Mononuclear cell (primary cell): ENCODE measurements around the gene PPP1R14C. TPM values are rescaled to one million over a fixed set of nuclear protein-coding genes. Genes with fewer than 3 reads are reported as not detected.
"Not testable (repeated sequence)": the region's sequence is repeated elsewhere in the genome, so short reads cannot be mapped to it uniquely, and the experiment has no call there.

Experiments
- H3K27me3 ChIP-seq: 2 replicates; pipeline ENCODE4 v1.6.0; 2011; ENCODE audit warnings: low read length, control low read depth; ENCODE audit not compliant: insufficient read depth
- H3K4me1 ChIP-seq: 2 replicates; pipeline ENCODE4 v1.5.1; 2011; ENCODE audit warnings: mild to moderate bottlenecking, low read length, control low read depth; ENCODE audit not compliant: insufficient read depth
- H3K4me3 ChIP-seq: 2 replicates; pipeline ENCODE4 v1.5.1; 2011; ENCODE audit warnings: mild to moderate bottlenecking, low read length, moderate library complexity
- H3K9me3 ChIP-seq: 2 replicates; pipeline ENCODE4 v1.5.1; 2011; ENCODE audit warnings: low read depth, mild to moderate bottlenecking, control low read depth, low read length
- total RNA-seq: library from RNA; depleted of rRNA; stranded (reverse); fragments of >200 nt; gene quantifications from one replicate; pipeline ENCODE4 v1.2.3, GENCODE V29; 2012

Gene PPP1R14C
- total RNA-seq, 1 donor: 0.21 TPM

DNA sequence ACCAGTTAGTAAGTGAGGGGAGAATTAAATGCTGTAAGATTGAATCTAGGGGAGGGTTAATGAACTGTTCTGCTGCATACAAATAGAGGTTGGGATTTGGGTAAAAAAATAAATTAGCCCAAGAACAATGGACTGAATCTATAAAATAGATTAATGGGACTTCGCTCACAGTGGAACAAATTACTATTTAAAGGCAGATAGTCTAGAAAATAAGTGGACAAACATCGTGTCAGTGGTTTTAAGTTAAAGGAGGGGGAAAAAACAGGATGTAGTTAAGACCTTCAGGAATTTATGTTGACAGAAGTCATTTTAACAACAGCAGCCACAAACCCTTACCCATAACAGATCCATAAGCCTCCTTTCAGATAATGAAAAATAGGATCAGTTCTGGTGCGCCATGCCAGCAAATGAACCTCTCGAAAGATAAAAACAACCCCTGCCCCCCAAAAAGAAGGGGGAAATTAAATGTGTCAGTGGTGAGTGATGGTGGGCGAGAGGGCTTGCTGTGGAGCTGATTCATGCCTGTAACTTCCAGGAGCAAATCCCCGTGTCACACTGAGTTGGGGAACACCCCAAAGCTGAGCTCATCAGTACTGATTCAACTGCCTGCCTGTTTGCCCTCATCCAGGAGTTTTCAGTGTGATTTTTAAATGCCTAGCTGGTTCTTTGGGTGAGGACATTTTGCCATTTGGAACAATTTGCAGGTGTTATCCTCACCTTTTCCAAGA is 86.8 kb downstream of the PPP1R14C start:
- no peaks in the 10 kb centered on the region for H3K4me1 ChIP-seq
- no peak overlapping the region for H3K4me3 ChIP-seq
- H3K9me3 ChIP-seq: no peaks in the 10 kb centered on the region
- H3K27me3 ChIP-seq: peaks cover 10% of the 10 kb centered on the region

DNA sequence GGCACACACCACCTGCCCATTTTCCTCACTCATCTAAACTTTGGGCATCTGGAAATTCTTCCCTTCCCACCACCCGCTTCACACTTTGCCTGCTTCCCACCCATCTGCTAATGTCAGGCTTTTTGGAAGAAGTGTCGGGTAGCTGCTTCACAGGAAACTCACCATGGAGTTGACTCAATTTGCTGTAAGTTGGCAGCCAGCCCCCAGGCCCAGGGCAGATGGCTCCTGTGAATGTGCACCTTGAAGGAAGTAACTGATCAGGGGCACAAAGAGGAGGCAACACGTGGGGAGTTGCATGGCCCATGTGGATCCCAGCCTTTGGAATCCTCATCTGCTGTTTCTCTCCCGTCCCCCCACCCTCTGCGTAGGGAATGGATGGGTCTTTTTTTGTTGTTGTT is 87.3 kb downstream of the PPP1R14C start:
- no peaks in the 10 kb centered on the region for H3K9me3 ChIP-seq
- no peaks in the 10 kb centered on the region for H3K4me1 ChIP-seq
- peaks cover 10% of the 10 kb centered on the region for H3K27me3 ChIP-seq
- no peak overlapping the region for H3K4me3 ChIP-seq

GRCh38 chr6:150230832-150231524 is 88.1 kb downstream of the PPP1R14C start:
- Histone ChIP-seq H3K4me1 (no peaks in the 10 kb centered on the region), H3K4me3 (no peak overlapping the region), H3K27me3 (peaks cover 10% of the 10 kb centered on the region), H3K9me3 (no peaks in the 10 kb centered on the region)

GRCh38 chr6:150231525-150231850 is 88.6 kb downstream of the PPP1R14C start:
- Histone ChIP-seq H3K27me3 (peaks cover 7% of the 10 kb centered on the region), H3K9me3 (no peaks in the 10 kb centered on the region), H3K4me3 (no peak overlapping the region), H3K4me1 (no peaks in the 10 kb centered on the region)

GRCh38 chr6:150233843-150234269 is 91.0 kb downstream of the PPP1R14C start:
- peaks cover 3% of the 10 kb centered on the region for H3K27me3 ChIP-seq
- H3K4me3 ChIP-seq: no peak overlapping the region
- H3K9me3 ChIP-seq: no peaks in the 10 kb centered on the region
- H3K4me1 ChIP-seq: no peaks in the 10 kb centered on the region

- H3K27me3 ChIP-seq: peaks cover 3% of the 10 kb centered on the region
- H3K4me3 ChIP-seq: no peak overlapping the region
- no peaks in the 10 kb centered on the region for H3K4me1 ChIP-seq
- no peaks in the 10 kb centered on the region for H3K9me3 ChIP-seq
Observed at GRCh38 chr6:150235218-150235617, 92.4 kb downstream of the PPP1R14C start.

- H3K4me3 ChIP-seq: no peak overlapping the region
- H3K4me1 ChIP-seq: no peaks in the 10 kb centered on the region
- H3K9me3 ChIP-seq: no peaks in the 10 kb centered on the region
- peaks cover 3% of the 10 kb centered on the region for H3K27me3 ChIP-seq
Observed at GRCh38 chr6:150236114-150236513, 93.3 kb downstream of the PPP1R14C start.

- peaks cover 3% of the 10 kb centered on the region for H3K27me3 ChIP-seq
- no peaks in the 10 kb centered on the region for H3K4me1 ChIP-seq
- H3K4me3 ChIP-seq: no peak overlapping the region
- H3K9me3 ChIP-seq: no peaks in the 10 kb centered on the region
Observed at GRCh38 chr6:150236544-150236943, 93.7 kb downstream of the PPP1R14C start.

- H3K9me3 ChIP-seq: no peaks in the 10 kb centered on the region
- H3K27me3 ChIP-seq: no peaks in the 10 kb centered on the region
- no peaks in the 10 kb centered on the region for H3K4me1 ChIP-seq
- no peak overlapping the region for H3K4me3 ChIP-seq
Observed at GRCh38 chr6:150237626-150238025, 94.8 kb downstream of the PPP1R14C start.

DNA sequence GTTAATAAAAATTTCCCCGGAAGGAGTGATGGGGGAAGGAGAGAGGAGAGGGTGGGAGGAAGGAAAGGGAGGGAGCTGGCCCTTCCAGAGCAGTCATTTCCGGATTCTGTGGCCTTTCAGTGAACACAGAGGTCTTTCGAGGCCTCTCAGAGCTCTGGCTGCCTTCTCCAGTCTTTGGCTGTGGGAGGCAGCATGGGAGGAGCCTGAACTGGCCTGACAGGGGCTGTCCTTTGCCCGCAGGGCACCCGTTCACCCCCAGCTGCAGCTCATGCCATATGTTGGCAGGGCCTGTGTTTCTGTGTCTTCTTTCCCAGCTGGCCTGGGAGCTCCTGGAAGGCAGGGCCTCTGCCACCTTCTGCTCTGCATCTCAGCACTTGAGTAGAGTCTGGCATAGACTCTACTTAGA is 95.5 kb downstream of the PPP1R14C start:
- Histone ChIP-seq H3K4me3 (no peak overlapping the region), H3K27me3 (no peaks in the 10 kb centered on the region), H3K9me3 (no peaks in the 10 kb centered on the region), H3K4me1 (no peaks in the 10 kb centered on the region)

DNA sequence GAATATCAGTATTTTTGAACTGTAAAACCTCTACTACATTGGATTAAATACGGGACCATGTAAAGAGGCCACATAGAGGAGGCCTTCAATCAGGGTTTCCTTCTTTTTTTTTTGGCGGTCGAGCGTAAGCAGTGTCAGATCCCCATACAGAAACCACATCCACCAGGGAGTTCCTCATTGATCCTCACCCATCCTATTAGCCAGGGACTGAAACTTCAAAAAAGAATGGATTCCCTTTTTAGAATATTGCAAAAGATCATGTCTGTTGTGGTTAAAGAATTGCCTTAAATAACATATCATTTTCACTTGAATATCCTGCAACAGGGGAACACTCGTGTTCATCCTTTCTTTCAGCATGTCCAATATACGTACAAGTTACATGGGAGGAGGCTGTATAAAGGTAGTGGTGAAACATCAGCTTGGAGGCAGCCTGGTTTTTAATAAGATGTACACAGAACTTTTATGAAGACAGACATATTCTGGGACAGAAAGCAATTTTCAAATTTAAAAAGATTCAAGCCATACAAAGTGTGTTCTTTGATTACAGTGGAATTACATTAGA is 96.1 kb downstream of the PPP1R14C start:
- Histone ChIP-seq H3K4me1 (no peaks in the 10 kb centered on the region), H3K27me3 (no peaks in the 10 kb centered on the region), H3K4me3 (no peak overlapping the region), H3K9me3 (no peaks in the 10 kb centered on the region)

DNA sequence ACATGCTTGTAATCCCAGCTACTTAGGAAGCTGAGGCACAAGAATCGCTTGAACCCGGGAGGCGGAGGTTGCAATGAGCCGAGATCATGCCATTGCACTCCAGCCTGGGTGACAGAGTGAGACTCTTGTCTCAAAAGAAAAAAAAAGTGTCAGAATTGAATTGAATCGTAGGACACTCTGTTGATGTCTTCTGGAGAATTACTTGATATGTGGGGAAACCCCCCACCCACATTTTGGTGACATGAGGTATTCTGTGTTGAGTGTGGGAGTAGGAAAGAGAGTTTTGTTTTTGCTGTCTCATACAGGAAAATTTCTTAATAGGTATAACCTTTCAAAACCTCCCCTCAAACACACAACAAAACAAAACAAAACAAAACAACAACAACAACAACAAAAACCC is 98.9 kb downstream of the PPP1R14C start:
- not testable (repeated sequence) for H3K27me3 ChIP-seq, H3K4me1 ChIP-seq, H3K4me3 ChIP-seq, H3K9me3 ChIP-seq

DNA sequence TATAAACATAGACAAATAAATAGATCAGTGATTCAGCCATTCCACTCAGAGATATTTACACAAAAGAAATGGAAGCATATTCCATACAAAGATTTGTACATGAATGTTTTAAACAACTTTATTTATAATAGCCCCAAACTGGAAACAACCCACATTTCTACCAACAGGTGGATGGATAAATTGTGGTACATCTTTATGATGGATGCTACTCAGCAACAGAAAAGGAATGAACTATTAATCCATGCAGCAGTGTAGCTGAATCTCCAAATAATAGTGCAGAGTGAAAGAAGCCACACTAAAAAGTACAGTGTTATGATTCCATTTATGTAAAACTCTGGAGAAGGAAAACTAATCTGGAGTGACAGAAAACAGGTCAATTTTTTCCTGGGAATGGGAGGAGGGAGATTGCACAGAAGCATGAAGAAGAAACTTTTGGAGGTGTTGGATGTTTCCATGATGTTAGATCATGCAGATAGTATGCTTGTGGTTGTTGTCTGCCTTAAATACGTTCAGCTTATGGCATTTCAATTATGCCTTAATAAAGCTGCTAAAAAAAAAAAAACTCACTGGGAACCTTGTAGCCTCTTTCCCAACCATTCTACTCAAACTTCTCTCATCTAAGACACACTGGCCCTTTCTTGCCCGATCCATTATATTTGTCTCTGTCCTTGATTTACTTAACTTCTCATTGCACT is 100.9 kb downstream of the PPP1R14C start:
- Histone ChIP-seq H3K9me3 (no peaks in the 10 kb centered on the region), H3K4me1 (no peaks in the 10 kb centered on the region), H3K27me3 (no peaks in the 10 kb centered on the region), H3K4me3 (no peak overlapping the region)

DNA sequence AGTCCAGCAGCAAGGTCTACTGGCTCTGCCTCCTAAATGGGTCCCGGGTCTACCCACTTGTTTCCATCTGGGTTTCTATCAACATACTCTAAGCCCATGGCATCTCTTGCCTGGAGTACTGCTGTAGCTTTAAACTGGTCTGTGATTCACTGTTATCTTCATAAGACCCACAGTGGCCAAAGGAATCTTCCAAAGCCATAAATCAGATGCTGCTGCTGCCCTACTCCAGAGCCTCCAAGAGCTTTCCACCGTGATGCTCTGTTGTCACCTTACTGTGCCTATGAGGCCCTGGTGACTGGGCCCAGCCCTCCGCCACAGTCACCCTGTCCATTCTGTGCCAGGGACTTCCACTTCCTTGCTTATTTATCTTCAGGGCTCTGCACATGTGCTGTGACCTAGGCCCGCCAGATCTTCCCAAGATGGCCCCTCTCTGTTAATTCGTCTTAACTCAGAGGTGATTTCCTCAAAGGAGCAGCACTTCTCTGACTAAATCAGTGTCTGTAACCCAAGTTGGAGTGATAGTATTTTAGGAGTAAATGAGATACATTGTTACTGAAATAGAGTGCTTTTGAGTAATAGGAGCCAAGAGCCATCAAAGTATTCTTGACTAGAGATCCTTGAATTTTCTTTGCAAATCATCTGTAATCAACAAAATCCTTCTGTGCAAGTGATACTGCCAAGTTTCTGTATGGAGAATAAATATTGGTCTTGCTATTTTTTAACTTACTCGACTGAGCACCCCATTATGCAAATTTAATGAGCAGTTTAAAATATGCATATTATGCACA is 102.5 kb downstream of the PPP1R14C start:
- no peaks in the 10 kb centered on the region for H3K9me3 ChIP-seq
- no peak overlapping the region for H3K4me3 ChIP-seq
- no peaks in the 10 kb centered on the region for H3K27me3 ChIP-seq
- no peaks in the 10 kb centered on the region for H3K4me1 ChIP-seq

GRCh38 chr6:150247803-150248202 is 105.0 kb downstream of the PPP1R14C start:
- Histone ChIP-seq H3K9me3 (no peaks in the 10 kb centered on the region), H3K27me3 (no peaks in the 10 kb centered on the region), H3K4me1 (no peaks in the 10 kb centered on the region), H3K4me3 (no peak overlapping the region)
